Esophagus squamous epithelium (tissue), 4 donors: Measurements from ENCODE around the gene RNLS.

Source experiments
- CTCF ChIP-seq, 6 experiments: fragments of 450-650 bp in 4 of 6; fragments of 200-600 bp in 2 of 6; sonication (generic) in 2 of 6; IDR thresholded peaks; one replicate each; pipeline ENCODE4 v1.5.1; 2016 to 2019; ENCODE audit warnings: antibody characterized with exemption in 6 of 6, mild to moderate bottlenecking in 4 of 6, moderate library complexity in 4 of 6
- POLR2A ChIP-seq, 4 donors: fragments of 450-650 bp; IDR thresholded peaks; one replicate each; pipeline ENCODE4 v1.6.1; 2017; ENCODE audit warnings: antibody characterized with exemption in 4 of 4, mild to moderate bottlenecking in 4 of 4, moderate library complexity in 3 of 4

- TF ChIP-seq CTCF (IDR thresholded peaks at IDR 0.05) (no peak), POLR2A (IDR thresholded peaks at IDR 0.05) (no peak)
These were observed 167.5 kb downstream of the RNLS start for GRCh38 chr10:88415533-88416130.
